CD4-positive, alpha-beta T cell treated with Interleukin-1 beta for 1 hour (primary cell): ENCODE results near the gene SHROOM2.
"Not testable (repeated sequence)": the region's sequence is repeated elsewhere in the genome, so short reads cannot be mapped to it uniquely, and the experiment has no call there.

Experiments
- DNase-seq, 2 donors: peaks; one replicate each; pipeline ENCODE4 v3.0.0-alpha.2; 2020 to 2022

The SHROOM2 gene

GRCh38 chrX:9784332-9784731, 1.9 kb upstream of the SHROOM2 start:
- no peak for DNase-seq

- DNase-seq: no peak
These were observed 830 bp upstream of the SHROOM2 start for GRCh38 chrX:9785254-9785943.

GRCh38 chrX:9786798-9787635, 788 bp downstream of the SHROOM2 start:
- no peak for DNase-seq

- DNase-seq: no peak
These were observed 2.7 kb downstream of the SHROOM2 start for GRCh38 chrX:9788911-9789310.

- no peak for DNase-seq
These were observed 3.3 kb downstream of the SHROOM2 start for GRCh38 chrX:9789555-9789954.

GRCh38 chrX:9790866-9791265, 4.6 kb downstream of the SHROOM2 start:
- no peak for DNase-seq

- DNase-seq: no peak
These were observed 8.3 kb downstream of the SHROOM2 start for GRCh38 chrX:9794495-9794894.

GRCh38 chrX:9797384-9798360, 11.4 kb downstream of the SHROOM2 start:
- DNase-seq: no peak

- DNase-seq: no peak
These were observed 16.5 kb downstream of the SHROOM2 start for GRCh38 chrX:9802737-9803136.

- DNase-seq: no peak
These were observed 18.2 kb downstream of the SHROOM2 start for GRCh38 chrX:9804444-9804843.

- DNase-seq: no peak
These were observed 19.7 kb downstream of the SHROOM2 start for GRCh38 chrX:9805956-9806355.

GRCh38 chrX:9807355-9808182, 21.3 kb downstream of the SHROOM2 start:
- DNase-seq: no peak

- DNase-seq: not testable (repeated sequence)
These were observed 23.6 kb downstream of the SHROOM2 start for GRCh38 chrX:9809876-9810275.

GRCh38 chrX:9811086-9811485, 24.9 kb downstream of the SHROOM2 start:
- DNase-seq: not testable (repeated sequence)

- DNase-seq: no peak
These were observed 30.0 kb downstream of the SHROOM2 start for GRCh38 chrX:9816084-9816700.

GRCh38 chrX:9821572-9821971, 35.3 kb downstream of the SHROOM2 start:
- DNase-seq: no peak

- no peak for DNase-seq
These were observed 38.3 kb downstream of the SHROOM2 start for GRCh38 chrX:9824554-9824953.

GRCh38 chrX:9825129-9825790, 39.0 kb downstream of the SHROOM2 start:
- no peak for DNase-seq

- no peak for DNase-seq
These were observed 39.7 kb downstream of the SHROOM2 start for GRCh38 chrX:9825966-9826365.

GRCh38 chrX:9829308-9830267, 43.4 kb downstream of the SHROOM2 start:
- DNase-seq: no peak
